Measurements from ENCODE around the gene DNAH5.

DNAH5 gene

GRCh38 chr5:13695076-13695712 lies 249.3 kb downstream of the DNAH5 start:
- no peak for DNase-seq

- no peak for DNase-seq
Measured at GRCh38 chr5:13692172-13692571, 252.3 kb downstream of the DNAH5 start.

GRCh38 chr5:13676531-13676930 lies 268.0 kb downstream of the DNAH5 start:
- DNase-seq: no peak

- no peak for DNase-seq
Measured at GRCh38 chr5:13674391-13674790, 270.1 kb downstream of the DNAH5 start.

- DNase-seq: no peak
Measured at GRCh38 chr5:13673511-13673910, 271.0 kb downstream of the DNAH5 start.

GRCh38 chr5:13664377-13664776 lies 280.1 kb downstream of the DNAH5 start:
- no peak for DNase-seq

- DNase-seq: no peak
Measured at GRCh38 chr5:13662626-13663025, 281.9 kb downstream of the DNAH5 start.

GRCh38 chr5:13661272-13661671 lies 283.2 kb downstream of the DNAH5 start:
- no peak for DNase-seq

GRCh38 chr5:13660072-13660471 lies 284.4 kb downstream of the DNAH5 start:
- DNase-seq: no peak

- DNase-seq: no peak
Measured at GRCh38 chr5:13659391-13659790, 285.1 kb downstream of the DNAH5 start.

GRCh38 chr5:13658761-13659160 lies 285.7 kb downstream of the DNAH5 start:
- DNase-seq: no peak

- DNase-seq: no peak
Measured at GRCh38 chr5:13658152-13658551, 286.3 kb downstream of the DNAH5 start.

GRCh38 chr5:13653709-13654108 lies 290.8 kb downstream of the DNAH5 start:
- DNase-seq: no peak

- no peak for DNase-seq
Measured at GRCh38 chr5:13649656-13650055, 294.8 kb downstream of the DNAH5 start.

GRCh38 chr5:13648822-13649221 lies 295.7 kb downstream of the DNAH5 start:
- no peak for DNase-seq

GRCh38 chr5:13643734-13644133 lies 300.8 kb downstream of the DNAH5 start:
- DNase-seq: no peak

GRCh38 chr5:13643196-13643595 lies 301.3 kb downstream of the DNAH5 start:
- no peak for DNase-seq
